OCI-LY7 (cell line): Measurements from ENCODE around the gene RBM20. TPM values are rescaled to one million over a fixed set of nuclear protein-coding genes. Genes with fewer than 3 reads are reported as not detected.

Experiments
- BruUV-seq: library from RNA; stranded (reverse); fragments of 400-500 nt; replicated peaks from 2 replicates; lab custom pipeline; 2021; lab: Mats Ljungman, UMichigan
- CTCF ChIA-PET: fragments of 300-600 bp; sonication (Branson Sonifier 250); formaldehyde crosslinking; loops from one replicate; lab custom pipeline; 2022; ENCODE audit warnings: antibody characterized with exemption; ENCODE audit not compliant: unreplicated experiment; lab: Charles Lee
- POLR2A ChIA-PET: fragments of 300-600 bp; sonication (Branson Sonifier 250); formaldehyde crosslinking; loops from one replicate; lab custom pipeline; 2022; ENCODE audit warnings: antibody characterized with exemption; lab: Charles Lee
- DNase-seq: peaks from one replicate; pipeline ENCODE4 v3.0.0-alpha.2; 2015; ENCODE audit warnings: low spot score
- H2AFZ ChIP-seq: fragments of 200-600 bp; sonication (generic), shearing (Covaris generic); 2 replicates; pipeline ENCODE4 v1.6.1; 2014; ENCODE audit warnings: mild to moderate bottlenecking, antibody characterized with exemption, low read length, moderate library complexity
- H3K27ac ChIP-seq: fragments of 200-600 bp; sonication (generic); 2 replicates; pipeline ENCODE4 v1.5.1; 2014; ENCODE audit warnings: mixed run types, low read depth, mild to moderate bottlenecking, moderate library complexity, low read length, inconsistent platforms; ENCODE audit not compliant: poor library complexity, severe bottlenecking
- H3K36me3 ChIP-seq: fragments of 200-600 bp; sonication (generic); 2 replicates; pipeline ENCODE4 v1.6.1; 2014; ENCODE audit warnings: mild to moderate bottlenecking, antibody characterized with exemption, low read length, moderate library complexity, mixed read lengths; ENCODE audit not compliant: insufficient read depth
- H3K4me1 ChIP-seq: fragments of 200-600 bp; sonication (generic); 2 replicates; pipeline ENCODE4 v1.5.1; 2014; ENCODE audit warnings: mild to moderate bottlenecking, low read length; ENCODE audit not compliant: insufficient read depth, poor library complexity, severe bottlenecking
- H3K4me2 ChIP-seq: fragments of 200-600 bp; sonication (generic); 2 replicates; pipeline ENCODE4 v1.6.1; 2014; ENCODE audit warnings: mild to moderate bottlenecking, low read length
- H3K4me3 ChIP-seq: fragments of 200-600 bp; sonication (generic); 2 replicates; pipeline ENCODE4 v1.5.1; 2014; ENCODE audit warnings: mild to moderate bottlenecking, low read depth, low read length; ENCODE audit not compliant: poor library complexity, severe bottlenecking
- H3K79me2 ChIP-seq: fragments of 200-600 bp; sonication (generic); 2 replicates; pipeline ENCODE4 v1.6.1; 2016; ENCODE audit warnings: low read depth, mild to moderate bottlenecking, low read length, moderate library complexity, mixed read lengths; ENCODE audit not compliant: insufficient read depth
- H3K9me2 ChIP-seq: fragments of 200-600 bp; sonication (generic); 2 replicates; pipeline ENCODE4 v1.6.1; 2016; ENCODE audit warnings: mild to moderate bottlenecking, low read length, mixed read lengths; ENCODE audit not compliant: insufficient read depth
- H3K9me3 ChIP-seq: fragments of 200-600 bp; sonication (generic); 2 replicates; pipeline ENCODE4 v1.6.1; 2014; ENCODE audit warnings: mild to moderate bottlenecking, mixed run types, low read length, mixed read lengths
- H4K20me1 ChIP-seq: fragments of 200-600 bp; sonication (generic); 2 replicates; pipeline ENCODE4 v1.6.1; 2014; ENCODE audit warnings: mild to moderate bottlenecking, antibody characterized with exemption, low read length, moderate library complexity, mixed read lengths; ENCODE audit not compliant: insufficient read depth
- CTCF ChIP-seq: fragments of 200-600 bp; sonication (generic); conservative IDR thresholded peaks from 2 replicates; pipeline ENCODE4 v1.5.1; 2014; ENCODE audit warnings: mild to moderate bottlenecking, antibody characterized with exemption, low read length, moderate library complexity, mixed read lengths
- EZH2phosphoT487 ChIP-seq: fragments of 200-600 bp; sonication (generic); IDR thresholded peaks from 2 replicates; pipeline ENCODE4 v1.6.1; 2018; ENCODE audit warnings: low read depth, borderline replicate concordance, mild to moderate bottlenecking, mixed run types, antibody characterized with exemption, low read length, moderate library complexity, mixed read lengths
- intact Hi-C: fragments of 100-400 bp; cut with micrococcal nuclease; formaldehyde crosslinking; loops from one replicate; pipeline ENCODE4 v1.10.0; 2022; ENCODE audit not compliant: unreplicated experiment
- total RNA-seq, 2 experiments: library from RNA; depleted of rRNA in 1 of 2; stranded (reverse); fragments of >200 nt in 1 of 2; shearing (Covaris generic) in 1 of 2; gene quantifications; 2 replicates each; pipeline ENCODE4 v1.2.3, GENCODE V29; 2014 to 2022

RBM20 gene
- total RNA-seq, 2 experiments from 2014 or later = 0.35 to 1.0 TPM

DNA sequence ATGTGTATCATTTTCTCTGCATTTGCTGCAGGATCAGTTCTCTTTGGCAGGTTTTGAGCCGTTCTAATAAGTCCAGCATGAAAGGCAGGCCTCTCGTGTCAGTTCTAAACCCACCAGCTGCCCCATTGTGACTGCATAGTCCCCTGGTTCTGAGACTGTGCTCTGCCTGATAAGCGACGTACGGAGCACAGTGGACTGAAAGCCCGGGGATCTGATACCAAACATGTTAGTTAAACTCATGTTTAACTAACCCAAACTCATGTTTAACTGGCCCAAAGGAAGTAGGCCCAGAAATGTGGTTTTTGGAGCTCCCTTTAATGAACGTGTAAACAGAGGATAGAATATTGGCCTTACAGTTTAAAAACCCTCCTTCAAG, 129.5 kb downstream of the RBM20 start:
- Histone ChIP-seq H3K4me2 (no peak overlapping the region), H2AFZ (peak overlapping the region; percentile 69)

DNA sequence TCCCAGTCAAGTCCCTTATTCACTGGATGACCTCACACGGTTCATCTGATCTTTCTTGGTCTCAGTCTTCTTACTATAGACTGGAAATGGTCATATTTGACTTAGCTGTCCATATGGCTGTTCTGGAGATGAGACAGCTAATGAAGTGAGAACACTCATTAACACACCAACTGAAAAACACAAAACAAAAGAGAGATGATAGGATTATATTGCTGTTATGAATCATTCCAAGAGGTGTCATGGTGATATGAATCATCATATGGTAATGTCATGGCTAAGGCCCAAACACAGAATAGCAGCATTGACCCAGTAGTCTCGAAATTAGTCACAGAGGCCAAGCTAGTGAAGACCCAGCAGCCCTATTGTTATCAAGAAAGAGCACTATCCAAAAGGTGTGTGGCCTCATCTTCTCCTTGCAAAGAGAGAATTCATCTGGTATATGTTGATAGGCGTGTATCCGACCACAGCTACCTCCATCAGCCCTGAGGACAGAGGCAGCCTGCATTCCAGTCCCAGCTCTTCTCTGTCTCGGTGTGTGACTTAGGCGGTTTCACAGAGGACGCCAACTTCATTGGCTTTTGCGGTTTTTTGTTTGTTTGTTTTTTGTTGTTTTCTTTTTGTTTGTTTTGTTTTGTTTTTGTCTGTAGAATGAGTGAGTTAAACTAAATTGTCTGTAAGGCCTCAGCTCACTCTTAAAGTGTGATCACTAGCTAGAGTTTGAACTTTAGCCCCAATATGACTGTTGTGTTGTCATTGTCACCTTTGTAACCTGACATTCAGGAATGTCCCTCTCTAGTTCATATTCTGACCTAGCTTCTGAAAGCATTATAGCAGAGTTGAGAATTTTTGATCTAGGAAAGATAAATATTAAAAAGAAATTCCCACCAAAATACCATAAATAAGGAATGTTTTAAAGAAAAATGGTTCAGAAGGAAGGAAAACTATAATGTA, 130.2 kb downstream of the RBM20 start:
- Histone ChIP-seq H4K20me1 (no peaks in the 10 kb centered on the region), H3K4me1 (peaks cover 23% of the 10 kb centered on the region), H3K4me3 (no peak overlapping the region), H3K4me2 (no peak overlapping the region), H3K79me2 (no peaks in the 10 kb centered on the region), H2AFZ (peak overlapping the region; percentile 69), H3K27ac (no peak overlapping the region), H3K9me3 (no peaks in the 10 kb centered on the region), H3K9me2 (no peaks in the 10 kb centered on the region), H3K36me3 (no peaks in the 10 kb centered on the region)
- TF ChIP-seq EZH2phosphoT487 (no peak), CTCF (no peak)
- intact Hi-C loops = no loop called here
- POLR2A ChIA-PET = interaction anchor here (0.5 to 1.2 kb wide), 4 partner anchors 9 to 32 kb away, joined by 3 read pairs; no protein-coding TSS in a partner anchor
- CTCF ChIA-PET = no interaction called here
- DNase-seq = no peak
- BruUV-seq = no TSS peak

More for the DNA sequence above, 129.5 kb downstream of the RBM20 start:
- H4K20me1 ChIP-seq = no peaks in the 10 kb centered on the region
- DNase-seq = no peak
- H3K4me1 ChIP-seq = peaks cover 29% of the 10 kb centered on the region
- ChIA-PET CTCF (no interaction called here), POLR2A (interaction anchor here (0.5 to 1.2 kb wide), 2 partner anchors 22 to 32 kb away, joined by 3 read pairs; no protein-coding TSS in a partner anchor)
- H3K36me3 ChIP-seq = no peaks in the 10 kb centered on the region
- H3K9me3 ChIP-seq = no peaks in the 10 kb centered on the region
- TF ChIP-seq EZH2phosphoT487 = no peak
- no peak for TF ChIP-seq CTCF
- H3K9me2 ChIP-seq = no peaks in the 10 kb centered on the region
- no peaks in the 10 kb centered on the region for H3K79me2 ChIP-seq
- intact Hi-C loops = no loop called here
- no peak overlapping the region for H3K27ac ChIP-seq
- BruUV-seq = no TSS peak
- no peak overlapping the region for H3K4me3 ChIP-seq

DNA sequence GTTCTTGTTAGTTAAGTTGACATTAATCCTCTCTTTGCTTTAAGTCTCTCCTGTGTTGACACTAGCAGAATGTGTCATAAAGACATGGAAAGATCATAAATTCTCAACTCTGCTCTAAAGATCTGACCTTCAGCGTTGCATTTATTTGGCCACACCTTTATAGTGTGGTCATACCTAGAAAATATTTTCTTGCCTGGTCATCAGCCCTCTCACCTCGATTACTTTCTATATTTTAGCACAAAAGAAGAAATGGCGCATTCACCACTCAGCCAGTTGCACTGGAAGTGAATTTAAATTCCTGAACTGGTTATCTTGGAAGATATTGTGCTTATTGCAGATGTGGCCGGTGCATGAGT, 130.9 kb downstream of the RBM20 start:
- H3K9me2 ChIP-seq = no peaks in the 10 kb centered on the region
- H3K9me3 ChIP-seq = no peaks in the 10 kb centered on the region
- no peak for DNase-seq
- H3K79me2 ChIP-seq = no peaks in the 10 kb centered on the region
- POLR2A ChIA-PET = interaction anchor here (0.7 to 1.2 kb wide), 3 partner anchors 9 to 21 kb away, joined by 3 read pairs; no protein-coding TSS in a partner anchor
- BruUV-seq = no TSS peak
- CTCF ChIA-PET = no interaction called here
- peaks cover 23% of the 10 kb centered on the region for H3K4me1 ChIP-seq
- no peak overlapping the region for H3K4me2 ChIP-seq
- H4K20me1 ChIP-seq = no peaks in the 10 kb centered on the region
- intact Hi-C loops = no loop called here
- no peak overlapping the region for H2AFZ ChIP-seq
- no peak overlapping the region for H3K27ac ChIP-seq
- TF ChIP-seq EZH2phosphoT487 = no peak
- no peak for TF ChIP-seq CTCF
- H3K4me3 ChIP-seq = no peak overlapping the region
- no peaks in the 10 kb centered on the region for H3K36me3 ChIP-seq
